K562 (cell line): ENCODE data around the gene SLC22A23. TPM values are rescaled to one million over a fixed set of nuclear protein-coding genes. Genes with fewer than 3 reads are reported as not detected.

ENCODE experiments used
- AFF4 ChIP-seq: sonication (generic); formaldehyde crosslinking; IDR thresholded peaks from 2 replicates; pipeline ENCODE4 v1.8.0; 2023; ENCODE audit warnings: mild to moderate bottlenecking, missing genetic modification reagents
- BRD9 ChIP-seq: fragments of 450-650 bp; IDR thresholded peaks from 2 replicates; pipeline ENCODE4 v1.6.1; 2018; ENCODE audit warnings: low read depth; ENCODE audit not compliant: partially characterized antibody
- DEAF1 ChIP-seq: fragments of 450-650 bp; formaldehyde crosslinking; IDR thresholded peaks from 2 replicates; pipeline ENCODE4 v1.4.0; 2020; ENCODE audit warnings: mild to moderate bottlenecking, moderate library complexity
- FIP1L1 ChIP-seq: fragments of 200-400 bp; formaldehyde crosslinking; IDR thresholded peaks from 2 replicates; pipeline ENCODE4 v1.6.1; 2018; ENCODE audit warnings: mild to moderate bottlenecking, low read depth, low read length; ENCODE audit not compliant: poor library complexity, severe bottlenecking
- MAX ChIP-seq: sonication (generic); formaldehyde crosslinking; IDR thresholded peaks from 2 replicates; pipeline ENCODE4 v1.9.0; 2022; ENCODE audit warnings: mild to moderate bottlenecking, missing genetic modification reagents
- MYC ChIP-seq, 2 experiments: fragments of 250-450 bp in 1 of 2; sonication (Bioruptor Pico) in 1 of 2; IDR thresholded peaks; 2 replicates each; pipeline versions ENCODE4 v1.5.1 to v1.6.1; 2012 to 2021; ENCODE audit warnings: low read depth in 2 of 2, borderline replicate concordance in 1 of 2, improper control_type of control experiment in 1 of 2, low read length in 1 of 2, mild to moderate bottlenecking in 1 of 2, moderate library complexity in 1 of 2
- NEUROD1 ChIP-seq: fragments of 150-350 bp; IDR thresholded peaks from 2 replicates; pipeline ENCODE4 v1.6.1; 2014; ENCODE audit warnings: borderline replicate concordance, low read length, low read depth; ENCODE audit not compliant: partially characterized antibody
- SAFB2 ChIP-seq: fragments of 200-400 bp; formaldehyde crosslinking; IDR thresholded peaks from 2 replicates; pipeline ENCODE4 v1.6.1; 2018; ENCODE audit warnings: borderline replicate concordance, low read length, low read depth, moderate library complexity; ENCODE audit not compliant: severe bottlenecking
- TAF1 ChIP-seq: IDR thresholded peaks from 2 replicates; pipeline ENCODE4 v1.6.1; 2011; ENCODE audit warnings: mild to moderate bottlenecking, low read length, moderate library complexity; ENCODE audit not compliant: insufficient read depth, control insufficient read depth, severe bottlenecking; ENCODE audit errors: extremely low read depth
- TAF9B ChIP-seq: fragments of 450-650 bp; IDR thresholded peaks from 2 replicates; pipeline ENCODE4 v1.6.1; 2018; ENCODE audit warnings: mild to moderate bottlenecking; ENCODE audit not compliant: partially characterized antibody
- TEAD1 ChIP-seq, 2 experiments: fragments of 450-650 bp in 1 of 2; sonication (generic) in 1 of 2; formaldehyde crosslinking; IDR thresholded peaks; 2 replicates each; pipeline versions ENCODE4 v1.4.0 to v1.8.0; 2020 to 2022; ENCODE audit warnings: mild to moderate bottlenecking in 2 of 2, missing genetic modification reagents in 1 of 2
- UBTF ChIP-seq, 2 experiments: IDR thresholded peaks; 2 replicates each; pipeline ENCODE4 v1.6.1; 2012; ENCODE audit warnings: improper control_type of control experiment in 2 of 2, low read depth in 2 of 2, low read length in 2 of 2, borderline replicate concordance in 1 of 2
- polyA plus RNA-seq, 8 experiments: library from polyadenylated mRNA; depleted of rRNA in 4 of 8; stranded (reverse) in 5 of 8; unstranded in 3 of 8; fragments of >200 nt; fragmentation: Nextera tagmentation in 2 of 8; fragmentation: Illumina TruSeq in 1 of 8; extraction: Ambion mirVana in 2 of 8; extraction: Trizol in 1 of 8; gene quantifications; 2 replicates each; pipeline versions ENCODE4 v1.2.1 to v1.2.3, GENCODE V29; 2011 to 2014; ENCODE audit warnings: inconsistent platforms in 1 of 8, missing spikeins in 1 of 8
- total RNA-seq, 7 experiments: library from RNA; depleted of rRNA in 6 of 7; stranded (reverse); fragments of >200 nt in 6 of 7; fragmentation: Illumina TruSeq in 2 of 7; extraction: Trizol in 2 of 7; gene quantifications; 2 replicates each; pipeline versions ENCODE4 v1.2.1 to v1.2.3, GENCODE V29; 2011 to 2021; ENCODE audit warnings: low replicate concordance in 1 of 7

SLC22A23 gene
- total and polyA plus RNA-seq, 9 of the 15 experiments (the other 6 are each of a cell fraction or from before 2014, with no cell fraction given), result 0.30 to 8.7 (median 2.5) TPM

- 0 out of 4 replicates have a peak, but pooled peaks of 1 of the 2 experiments have one; percentile 25 for TF ChIP-seq UBTF (IDR thresholded peaks at IDR 0.05; ENCODE audit: borderline replicate concordance in 1 of 2, low read depth in 2 of 2, low read length in 2 of 2)
- no peak for TF ChIP-seq NEUROD1
- no peak for TF ChIP-seq TEAD1 (CRISPR knock-in tag; IDR thresholded peaks at IDR 0.05)
- TF ChIP-seq BRD9, result no peak
- peak; percentile 69; the same call in 1 of the 2 replicates for TF ChIP-seq MAX (CRISPR knock-in tag)
- no peak for TF ChIP-seq TAF9B
- TF ChIP-seq SAFB2, result no peak
- no peak for TF ChIP-seq DEAF1 (CRISPR knock-in tag)
- no peak for TF ChIP-seq FIP1L1
- peak; percentile 28 for TF ChIP-seq TAF1
- TF ChIP-seq AFF4 (CRISPR knock-in tag), result peak; percentile 80; the same call in 1 of the 2 replicates
- peak; percentile 5 for TF ChIP-seq MYC (IDR thresholded peaks at IDR 0.05; ENCODE audit: low read depth, low read length)
- no peak for TF ChIP-seq MYC (CRISPR knock-in tag; IDR thresholded peaks at IDR 0.05; ENCODE audit: borderline replicate concordance, low read depth)
These were observed 197.3 kb downstream of the SLC22A23 start (continued) for GRCh38 chr6:3259491-3259958.
